Measurements from ENCODE around the gene TIAL1. TPM values are rescaled to one million over a fixed set of nuclear protein-coding genes. Genes with fewer than 3 reads are reported as not detected.
"Not testable (repeated sequence)": the region's sequence is repeated elsewhere in the genome, so short reads cannot be mapped to it uniquely, and the experiment has no call there.

TIAL1 gene
- polyA plus RNA-seq, 3 donors: 6.7 to 118 (median 7.2) TPM

GRCh38 chr10:119531067-119531466, 65.7 kb downstream of the TIAL1 start:
- no peak overlapping the region for H3K27ac Mint-ChIP-seq
- no peak overlapping the region for H3K4me3 ChIP-seq (replicated peaks in 1 of 3; ENCODE audit: low read depth in 2 of 3, low read length in 3 of 3)
- H3K9ac ChIP-seq (ENCODE audit: insufficient read depth, low read length, poor library complexity, severe bottlenecking): no peak overlapping the region
- H3K36me3 Mint-ChIP-seq: peaks cover 25 to 37% of the 10 kb centered on the region in 2 donors
- H2AFZ ChIP-seq (ENCODE audit: insufficient read depth, low read depth, low read length, poor library complexity, severe bottlenecking): no peak overlapping the region
- TF ChIP-seq, protein P1, sequence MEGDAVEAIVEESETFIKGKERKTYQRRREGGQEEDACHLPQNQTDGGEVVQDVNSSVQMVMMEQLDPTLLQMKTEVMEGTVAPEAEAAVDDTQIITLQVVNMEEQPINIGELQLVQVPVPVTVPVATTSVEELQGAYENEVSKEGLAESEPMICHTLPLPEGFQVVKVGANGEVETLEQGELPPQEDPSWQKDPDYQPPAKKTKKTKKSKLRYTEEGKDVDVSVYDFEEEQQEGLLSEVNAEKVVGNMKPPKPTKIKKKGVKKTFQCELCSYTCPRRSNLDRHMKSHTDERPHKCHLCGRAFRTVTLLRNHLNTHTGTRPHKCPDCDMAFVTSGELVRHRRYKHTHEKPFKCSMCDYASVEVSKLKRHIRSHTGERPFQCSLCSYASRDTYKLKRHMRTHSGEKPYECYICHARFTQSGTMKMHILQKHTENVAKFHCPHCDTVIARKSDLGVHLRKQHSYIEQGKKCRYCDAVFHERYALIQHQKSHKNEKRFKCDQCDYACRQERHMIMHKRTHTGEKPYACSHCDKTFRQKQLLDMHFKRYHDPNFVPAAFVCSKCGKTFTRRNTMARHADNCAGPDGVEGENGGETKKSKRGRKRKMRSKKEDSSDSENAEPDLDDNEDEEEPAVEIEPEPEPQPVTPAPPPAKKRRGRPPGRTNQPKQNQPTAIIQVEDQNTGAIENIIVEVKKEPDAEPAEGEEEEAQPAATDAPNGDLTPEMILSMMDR (IDR thresholded peaks at IDR 0.05): no peak
- H3K79me2 ChIP-seq (ENCODE audit: insufficient read depth, low read length): peaks cover 59% of the 10 kb centered on the region
- no peak overlapping the region for H3K27ac ChIP-seq (ENCODE audit: low read depth in 1 of 2, low read length in 2 of 2)
- peaks cover 27% of the 10 kb centered on the region for H3K4me1 Mint-ChIP-seq
- no peak for DNase-seq
- H4K20me1 ChIP-seq (ENCODE audit: insufficient read depth, low read length): peaks cover 87% of the 10 kb centered on the region
- WGBS (ENCODE audit: insufficient coverage): 100% methylated on average over 1 of the region's 1 CpG
- H3K36me3 ChIP-seq (replicated peaks in 1 of 2; ENCODE audit: control insufficient read depth in 1 of 2, insufficient read depth in 2 of 2, low read length in 2 of 2): peaks cover 3 to 24% of the 10 kb centered on the region in 2 donors
- peaks cover 12 to 16% of the 10 kb centered on the region in 2 donors for H3K4me1 ChIP-seq (ENCODE audit: control insufficient read depth in 1 of 2, insufficient read depth in 2 of 2, low read length in 2 of 2)
- no peaks in the 10 kb centered on the region for H3K9me3 ChIP-seq (replicated peaks in 1 of 2; ENCODE audit: control insufficient read depth in 1 of 2, insufficient read depth in 1 of 2, low read length in 2 of 2)
- H3K4me2 ChIP-seq (replicated peaks; ENCODE audit: extremely low read depth, low read length, poor library complexity, severe bottlenecking): no peak overlapping the region
- peaks cover 0 to 1% (median 0%) of the 10 kb centered on the region in 3 donors for H3K27me3 Mint-ChIP-seq (ENCODE audit: low read depth in 3 of 3)
- H3K27me3 ChIP-seq (ENCODE audit: control insufficient read depth in 2 of 2, insufficient read depth in 2 of 2, low read length in 2 of 2): no peaks in the 10 kb centered on the region
- H3K9me3 Mint-ChIP-seq: no peaks in the 10 kb centered on the region
- intact Hi-C loops (cut with micrococcal nuclease): no loop called here
- no peak overlapping the region for H3K4me3 Mint-ChIP-seq

DNA sequence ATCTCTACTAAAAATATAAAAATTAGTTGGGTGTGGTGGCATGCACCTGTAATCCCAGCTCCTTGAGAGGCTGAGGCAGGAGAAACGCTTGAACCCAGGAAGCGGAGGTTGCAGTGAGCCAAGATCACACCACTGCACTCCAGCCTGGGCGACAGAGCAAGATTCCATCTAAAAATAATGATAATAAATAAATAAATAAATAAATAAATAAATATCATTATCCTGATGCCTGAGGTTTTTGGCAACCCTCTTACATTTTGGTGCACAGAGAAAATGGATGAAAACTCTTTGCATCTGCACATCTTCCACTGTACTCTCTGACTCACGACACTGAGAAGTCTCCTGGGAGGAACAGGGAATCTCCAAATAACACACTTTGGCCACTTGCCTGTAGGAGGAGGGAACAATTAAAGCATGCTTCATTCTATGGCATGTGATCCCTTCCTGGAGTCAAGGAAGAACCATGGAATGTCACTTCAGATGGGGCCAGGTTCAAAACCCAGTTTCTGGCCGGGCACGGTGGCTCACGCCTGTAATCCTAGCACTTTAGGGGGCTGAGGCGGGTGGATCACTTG, 68.0 kb downstream of the TIAL1 start:
- H3K9me3 Mint-ChIP-seq; intact Hi-C loops (cut with micrococcal nuclease); H3K4me3 Mint-ChIP-seq; H3K27me3 ChIP-seq (ENCODE audit: control insufficient read depth in 2 of 2, insufficient read depth in 2 of 2, low read length in 2 of 2); H3K4me2 ChIP-seq (replicated peaks; ENCODE audit: extremely low read depth, low read length, poor library complexity, severe bottlenecking); H3K27me3 Mint-ChIP-seq (ENCODE audit: low read depth in 3 of 3); H2AFZ ChIP-seq (ENCODE audit: insufficient read depth, low read depth, low read length, poor library complexity, severe bottlenecking); H3K9me3 ChIP-seq (replicated peaks in 1 of 2; ENCODE audit: control insufficient read depth in 1 of 2, insufficient read depth in 1 of 2, low read length in 2 of 2); H3K4me3 ChIP-seq (replicated peaks in 1 of 3; ENCODE audit: low read depth in 2 of 3, low read length in 3 of 3); H3K9ac ChIP-seq (ENCODE audit: insufficient read depth, low read length, poor library complexity, severe bottlenecking); H3K27ac Mint-ChIP-seq; DNase-seq; H3K27ac ChIP-seq (ENCODE audit: low read depth in 1 of 2, low read length in 2 of 2): not testable (repeated sequence)
- H4K20me1 ChIP-seq (ENCODE audit: insufficient read depth, low read length): peaks cover 90% of the 10 kb centered on the region
- Mint-ChIP-seq H3K4me1 (peaks cover 21% of the 10 kb centered on the region), H3K36me3 (peaks cover 36 to 50% of the 10 kb centered on the region in 2 donors)
- peaks cover 44% of the 10 kb centered on the region for H3K79me2 ChIP-seq (ENCODE audit: insufficient read depth, low read length)
- 96% methylated on average over 4 of the region's 8 CpGs for WGBS (ENCODE audit: insufficient coverage)
- H3K36me3 ChIP-seq (replicated peaks in 1 of 2; ENCODE audit: control insufficient read depth in 1 of 2, insufficient read depth in 2 of 2, low read length in 2 of 2): peaks cover 23 to 40% of the 10 kb centered on the region in 2 donors
- peaks cover 12 to 16% of the 10 kb centered on the region in 2 donors for H3K4me1 ChIP-seq (ENCODE audit: control insufficient read depth in 1 of 2, insufficient read depth in 2 of 2, low read length in 2 of 2)

Measured in CD14-positive monocyte (primary cell).